Lung (tissue), 12 donors: ENCODE results near the gene KRT37. TPM values are rescaled to one million over a fixed set of nuclear protein-coding genes. Genes with fewer than 3 reads are reported as not detected.

Experiments
- ATAC-seq: fragments of 200-7000 bp; cut with Tn5 transposase; one replicate; pipeline ENCODE4 v1.9.1; 2020; ENCODE audit warnings: moderate number of reproducible peaks; ENCODE audit not compliant: insufficient read depth, low FRiP score
- DNase-seq, 3 donors: peaks; one replicate each; pipeline ENCODE4 v3.0.0-alpha.2; 2013 to 2017
- H3K27ac ChIP-seq, 2 donors: one replicate each; pipeline ENCODE4 v1.5.1; 2013; ENCODE audit warnings: mild to moderate bottlenecking in 2 of 2, moderate library complexity in 2 of 2, control low read depth in 1 of 2, inconsistent platforms in 1 of 2, low read depth in 1 of 2, low read length in 1 of 2
- H3K27me3 ChIP-seq, 3 donors: one replicate each; pipeline ENCODE4 v1.5.1; 2013; ENCODE audit warnings: low read length in 2 of 3; ENCODE audit not compliant: control insufficient read depth in 3 of 3, insufficient read depth in 3 of 3
- H3K36me3 ChIP-seq, 4 donors: one replicate each; pipeline ENCODE4 v1.5.1; 2013; ENCODE audit warnings: low read length in 4 of 4, mild to moderate bottlenecking in 1 of 4, moderate library complexity in 1 of 4; ENCODE audit not compliant: control insufficient read depth in 4 of 4, insufficient read depth in 4 of 4
- H3K4me1 ChIP-seq, 5 donors: one replicate each; pipeline ENCODE4 v1.5.1; 2013; ENCODE audit warnings: low read length in 5 of 5, mild to moderate bottlenecking in 2 of 5, moderate library complexity in 1 of 5; ENCODE audit not compliant: control insufficient read depth in 5 of 5, insufficient read depth in 5 of 5
- H3K4me3 ChIP-seq: one replicate; pipeline ENCODE4 v1.5.1; 2013; ENCODE audit warnings: mild to moderate bottlenecking, control low read depth, moderate library complexity
- H3K9ac ChIP-seq, 2 donors: one replicate each; pipeline ENCODE4 v1.5.1; 2013; ENCODE audit warnings: low read length in 2 of 2, control low read depth in 1 of 2; ENCODE audit not compliant: insufficient read depth in 1 of 2
- H3K9me3 ChIP-seq, 4 donors: one replicate each; pipeline ENCODE4 v1.5.1; 2013; ENCODE audit warnings: low read length in 3 of 4, mild to moderate bottlenecking in 1 of 4, moderate library complexity in 1 of 4; ENCODE audit not compliant: control insufficient read depth in 4 of 4, insufficient read depth in 3 of 4
- CTCF ChIP-seq: IDR thresholded peaks from 2 replicates; pipeline ENCODE4 v1.5.1; 2012; ENCODE audit warnings: mild to moderate bottlenecking; ENCODE audit errors: control extremely low read depth, extremely low read depth
- WGBS, 2 donors: extraction: QIAGEN DNeasy Blood & Tissue Kit; methylation state at CpG; one replicate each; pipeline ENCODE4 v1.1.7; 2013; 5-methylcytosine and 5-hydroxymethylcytosine counted together
- polyA plus RNA-seq, 2 donors: library from polyadenylated mRNA; stranded (reverse); fragments of 200-250 nt; gene quantifications; one replicate each; pipeline ENCODE4 v1.2.1, GENCODE V29; 2013
- total RNA-seq, 2 donors: library from RNA; depleted of rRNA in 1 of 2; stranded (reverse); fragments of >200 nt in 1 of 2; gene quantifications; one replicate each; pipeline ENCODE4 v1.2.1, GENCODE V29; 2014 to 2021
- donor health status: control.
- donor health status: control.
- donor health status: Bipolar disorder and iron deficiency.
- donor health status: healthy.
- donor health status: DM: yes; HTN: yes; CAD: no.

Gene KRT37
- total and polyA plus RNA-seq, 4 donors = not detected

GRCh38 chr17:41452281-41452680 is 27.9 kb upstream of the KRT37 start:
- Histone ChIP-seq H3K27ac (no peak overlapping the region), H3K4me3 (no peak overlapping the region), H3K9me3 (no peaks in the 10 kb centered on the region), H3K36me3 (no peaks in the 10 kb centered on the region), H3K4me1 (peaks cover 0 to 3% (median 0%) of the 10 kb centered on the region in 5 donors), H3K9ac (no peak overlapping the region), H3K27me3 (no peaks in the 10 kb centered on the region)
- ATAC-seq (no peak), DNase-seq (no peak)
- no peak for TF ChIP-seq CTCF
- 53 to 54% methylated on average over 4 of the region's 4 CpGs for WGBS, 2 donors

GRCh38 chr17:41451154-41451728 is 26.9 kb upstream of the KRT37 start:
- Histone ChIP-seq H3K36me3 (no peaks in the 10 kb centered on the region), H3K9me3 (no peaks in the 10 kb centered on the region), H3K4me3 (no peak overlapping the region), H3K4me1 (peaks cover 0 to 3% (median 0%) of the 10 kb centered on the region in 5 donors), H3K27ac (no peak overlapping the region), H3K27me3 (no peaks in the 10 kb centered on the region), H3K9ac (no peak overlapping the region)
- TF ChIP-seq CTCF = no peak
- no peak for DNase-seq
- WGBS, 2 donors = 75 to 80% methylated on average over 2 of the region's 2 CpGs
- no peak for ATAC-seq

GRCh38 chr17:41449008-41449407 is 24.6 kb upstream of the KRT37 start:
- 81 to 86% methylated on average over 6 of the region's 6 CpGs for WGBS, 2 donors
- Histone ChIP-seq H3K4me1 (peaks cover 0 to 3% (median 0%) of the 10 kb centered on the region in 5 donors), H3K9ac (no peak overlapping the region), H3K27me3 (no peaks in the 10 kb centered on the region), H3K27ac (no peak overlapping the region), H3K9me3 (no peaks in the 10 kb centered on the region), H3K36me3 (no peaks in the 10 kb centered on the region), H3K4me3 (no peak overlapping the region)
- DNase-seq = no peak
- no peak for TF ChIP-seq CTCF
- ATAC-seq = no peak

GRCh38 chr17:41448506-41448905 is 24.1 kb upstream of the KRT37 start:
- ATAC-seq = no peak
- 38 to 40% methylated on average over 2 of the region's 2 CpGs for WGBS, 2 donors

More at GRCh38 chr17:41448506-41448905, 24.1 kb upstream of the KRT37 start:
- H3K36me3 ChIP-seq = no peaks in the 10 kb centered on the region
- H3K4me1 ChIP-seq = peaks cover 0 to 3% (median 0%) of the 10 kb centered on the region in 5 donors
- no peak for DNase-seq
- TF ChIP-seq CTCF = no peak
- H3K4me3 ChIP-seq = no peak overlapping the region
- no peaks in the 10 kb centered on the region for H3K9me3 ChIP-seq
- H3K27ac ChIP-seq = no peak overlapping the region
- H3K9ac ChIP-seq = no peak overlapping the region
- no peaks in the 10 kb centered on the region for H3K27me3 ChIP-seq
